Measurements from ENCODE around the gene CARD10. TPM values are rescaled to one million over a fixed set of nuclear protein-coding genes. Genes with fewer than 3 reads are reported as not detected.

Gene CARD10
- 12.2 TPM for total RNA-seq

GRCh38 chr22:37519268-37520195 lies at the start of gene CARD10:
Gene CARD10, minus strand, starts transcription at chr22:37519415. Its CDS starts 215 bp downstream, at chr22:37519200.
- no peak for DNase-seq

DNA sequence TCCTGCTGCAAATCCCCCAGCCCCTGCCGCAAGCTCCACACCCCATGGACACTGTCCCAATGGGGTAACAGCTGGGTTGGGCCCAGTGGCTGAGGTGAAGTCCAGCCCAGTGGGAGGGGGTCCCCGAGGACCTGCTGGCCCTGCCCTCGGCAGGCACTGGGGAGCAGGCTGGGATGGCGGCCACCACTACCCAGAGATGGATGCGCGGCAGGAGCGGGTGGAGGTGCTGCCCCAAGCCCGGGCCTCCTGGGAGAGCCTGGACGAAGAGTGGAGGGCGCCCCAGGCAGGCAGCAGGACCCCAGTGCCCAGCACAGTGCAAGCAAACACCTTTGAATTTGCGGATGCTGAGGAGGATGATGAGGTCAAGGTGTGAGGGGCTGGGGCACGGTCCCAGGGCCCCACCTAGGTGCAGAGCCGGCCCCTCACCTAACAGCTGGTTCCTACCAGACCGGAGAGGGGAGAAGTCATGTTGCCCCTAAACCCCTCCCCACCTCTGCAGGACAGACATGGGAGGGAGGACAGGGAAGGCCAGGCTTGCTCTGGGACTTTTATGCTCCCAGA lies 49.3 kb upstream of the CARD10 start:
- no peak for DNase-seq

- no peak for DNase-seq
Observed at GRCh38 chr22:37568012-37568411, 48.8 kb upstream of the CARD10 start.

DNA sequence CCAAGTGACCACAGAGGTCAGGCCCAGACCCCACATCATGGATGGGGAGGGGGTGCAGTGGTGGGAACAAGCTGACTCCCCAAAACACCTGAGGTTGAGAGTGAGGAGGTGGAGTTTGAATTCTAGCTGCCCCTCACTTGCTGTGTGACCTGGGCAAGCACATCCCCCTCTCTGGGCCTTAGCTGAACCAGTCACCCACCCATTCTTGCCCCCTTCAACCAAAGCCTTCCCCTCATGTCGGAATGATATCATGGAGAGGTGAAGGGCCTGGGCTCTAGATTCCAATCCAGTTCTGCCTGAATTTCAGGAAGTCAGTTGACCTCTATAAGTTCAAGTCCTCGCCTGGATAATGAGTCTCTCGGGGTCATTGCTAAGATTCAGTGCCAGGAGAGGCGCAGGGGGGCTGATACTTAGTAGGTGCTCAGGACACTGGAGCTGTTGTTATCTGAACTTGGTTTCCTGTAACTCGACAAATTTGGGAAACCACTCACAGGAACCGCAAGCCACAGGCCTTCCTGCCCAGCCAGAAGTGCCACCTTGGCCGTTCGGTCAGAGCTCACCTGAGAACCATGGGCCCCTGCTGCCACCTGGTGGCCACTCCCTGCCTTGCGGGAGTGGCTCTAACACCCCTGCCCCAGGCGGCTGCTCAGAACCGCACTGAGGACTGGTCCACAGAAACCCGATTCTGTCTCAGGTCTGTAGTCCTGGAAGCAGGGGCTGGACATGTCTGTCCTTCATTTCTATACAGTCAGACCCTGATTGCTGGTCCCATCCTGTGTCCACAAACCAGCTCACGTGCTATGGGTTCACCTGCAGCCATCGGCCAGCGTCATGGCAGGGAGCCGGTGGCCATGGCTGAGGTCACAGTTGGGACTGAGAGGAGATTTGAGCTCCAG lies 47.9 kb upstream of the CARD10 start:
- DNase-seq = peak; percentile 87

GRCh38 chr22:37566329-37566837 lies 47.2 kb upstream of the CARD10 start:
- no peak for DNase-seq

- DNase-seq = no peak
Observed at GRCh38 chr22:37565830-37566229, 46.6 kb upstream of the CARD10 start.

GRCh38 chr22:37564111-37564711 lies 45.0 kb upstream of the CARD10 start:
- no peak for DNase-seq

GRCh38 chr22:37563153-37564081 lies 44.2 kb upstream of the CARD10 start:
- peak; percentile 63 for DNase-seq

DNA sequence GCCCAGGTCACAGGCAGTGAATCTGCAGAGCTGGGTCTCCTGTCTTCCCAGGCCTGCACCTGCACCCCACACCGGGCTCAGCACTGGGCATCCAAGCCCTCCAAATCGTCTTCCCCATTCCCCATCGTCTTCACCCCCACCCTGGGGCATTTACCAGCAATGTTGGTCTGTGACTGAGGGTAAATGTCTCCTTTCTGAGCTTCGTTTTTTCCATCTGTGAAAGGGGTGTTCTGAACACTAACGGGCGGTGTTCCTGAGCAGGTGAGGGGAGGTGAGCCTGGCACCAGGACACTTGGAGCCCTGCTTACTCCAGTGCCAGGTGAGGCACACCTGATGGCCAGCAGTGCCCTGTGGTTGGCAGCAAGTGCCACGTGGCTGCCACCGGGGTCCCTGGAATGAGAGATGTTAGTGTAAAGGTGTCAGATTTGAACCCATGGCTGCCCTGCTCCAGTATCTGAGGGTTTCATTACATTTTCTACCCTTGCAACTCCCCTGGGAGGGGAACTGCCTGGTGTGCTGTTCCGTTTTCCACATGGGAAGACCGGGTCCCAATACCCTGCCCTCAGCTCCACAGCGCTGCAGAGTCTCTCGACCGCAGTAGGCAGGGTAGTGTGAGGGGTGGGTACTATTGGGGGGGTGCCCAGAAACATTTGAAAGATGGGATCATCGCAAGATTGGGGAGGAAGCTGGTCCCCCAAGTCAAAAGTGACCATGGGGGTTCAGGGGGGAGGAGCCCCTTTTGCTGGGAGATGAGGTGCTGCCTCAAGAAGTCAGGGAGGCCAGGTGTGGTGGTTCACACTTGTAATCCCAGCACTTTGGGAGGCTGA lies 43.0 kb upstream of the CARD10 start:
- no peak for DNase-seq

DNA sequence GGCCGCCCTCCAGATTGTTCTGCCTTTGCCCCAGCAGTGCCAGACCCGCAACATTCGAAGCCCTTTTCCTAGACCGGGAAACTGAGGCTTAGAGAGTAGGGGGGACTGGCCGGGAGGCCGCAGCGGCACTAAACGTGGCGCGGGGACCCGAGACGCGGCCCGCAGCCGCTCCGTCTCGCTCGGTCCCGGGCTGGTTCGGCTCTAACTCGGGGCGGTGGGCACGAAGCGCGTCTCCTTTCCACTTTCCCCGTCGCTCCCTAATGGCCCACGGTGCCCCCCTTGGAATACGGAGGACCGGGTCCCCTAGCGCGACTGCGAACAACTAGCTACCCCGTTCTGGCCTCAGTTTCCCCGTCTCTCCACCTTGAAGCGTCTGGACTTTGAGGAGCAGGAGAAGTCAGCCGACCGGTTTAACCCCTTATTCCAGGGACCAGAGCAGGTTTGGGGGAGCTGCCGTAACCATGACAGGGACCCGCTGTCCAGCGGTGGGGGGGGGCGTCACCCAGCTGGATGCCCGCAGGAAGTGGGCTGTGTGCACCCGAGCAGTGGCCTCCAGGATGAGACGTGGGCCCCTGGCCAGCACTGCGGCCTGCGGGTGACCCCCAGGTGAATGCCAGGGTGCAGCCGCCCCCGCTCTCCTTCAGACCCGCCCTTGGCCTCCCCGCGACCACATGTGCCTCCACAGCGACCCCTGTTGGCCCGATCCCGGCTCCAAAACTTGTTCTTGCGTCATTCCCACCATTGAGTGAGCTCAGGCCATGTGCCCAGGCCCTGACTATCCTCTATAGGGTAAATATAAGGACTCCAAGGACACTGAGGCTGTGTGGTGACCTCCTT lies 42.2 kb upstream of the CARD10 start:
- peak; percentile 96 for DNase-seq

GRCh38 chr22:37560608-37561211 lies 41.5 kb upstream of the CARD10 start:
- peak; percentile 59 for DNase-seq

GRCh38 chr22:37559901-37560607 lies 40.8 kb upstream of the CARD10 start, which contains the start of gene CDC42EP1:
Gene CDC42EP1, plus strand, starts transcription at chr22:37560480. Its CDS starts 5,870 bp downstream, at chr22:37566350.
- peak; percentile 78 for DNase-seq

GRCh38 chr22:37559521-37559900 lies 40.3 kb upstream of the CARD10 start:
- DNase-seq = no peak

- DNase-seq = no peak
Observed at GRCh38 chr22:37558815-37559214, 39.6 kb upstream of the CARD10 start.

GRCh38 chr22:37557321-37558001 lies 38.2 kb upstream of the CARD10 start:
- DNase-seq = no peak

- DNase-seq = no peak
Observed at GRCh38 chr22:37556710-37557109, 37.5 kb upstream of the CARD10 start.

DNA sequence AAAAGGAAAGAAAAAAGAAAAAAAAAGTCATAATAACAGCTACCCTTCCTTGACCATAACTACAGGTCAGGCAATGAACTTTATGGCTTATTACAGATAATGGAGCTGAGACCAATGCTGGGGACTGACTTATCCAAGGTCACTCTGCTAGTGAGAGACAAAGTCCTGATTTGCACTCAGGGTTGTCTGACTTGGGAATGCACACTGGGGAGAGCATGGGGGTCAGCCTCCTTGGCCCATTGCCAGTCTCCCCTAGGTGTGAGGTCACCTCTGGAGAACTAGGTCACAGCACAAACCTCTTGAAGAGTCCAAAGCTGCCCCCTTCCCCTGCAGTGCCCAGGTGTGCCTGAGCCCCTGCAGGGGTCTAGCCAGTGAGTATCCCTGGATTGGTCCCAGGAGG lies 35.8 kb upstream of the CARD10 start:
- no peak for DNase-seq
